ENCODE data around the gene PLAGL1.

Gene PLAGL1

GRCh38 chr6:144008120-144008811, at the start of gene PLAGL1:
PLAGL1 (minus strand) TSS chr6:144008259; CDS start chr6:143948136, 60,123 bp downstream.
- DNase-seq (ENCODE audit: extremely low read depth, insufficient read length): peak; percentile 18
- Histone ChIP-seq H3K27me3 (replicated peaks; ENCODE audit: control insufficient read depth, insufficient read depth, low read length) (no peaks in the 10 kb centered on the region), H3K36me3 (ENCODE audit: control insufficient read depth, insufficient read depth, low read length) (no peaks in the 10 kb centered on the region), H3K4me3 (replicated peaks; ENCODE audit: low read depth, low read length) (peak within 1 kb of the TSS; percentile 47)
- no peak for TF ChIP-seq CTCF (IDR thresholded peaks at IDR 0.05; ENCODE audit: insufficient read depth, low read length, poor library complexity, severe bottlenecking)

GRCh38 chr6:144055121-144055931, 47.3 kb upstream of the PLAGL1 start:
- TF ChIP-seq CTCF (IDR thresholded peaks at IDR 0.05; ENCODE audit: insufficient read depth, low read length, poor library complexity, severe bottlenecking): no peak
- Histone ChIP-seq H3K4me3 (replicated peaks; ENCODE audit: low read depth, low read length) (peak overlapping the region; percentile 49), H3K27me3 (replicated peaks; ENCODE audit: control insufficient read depth, insufficient read depth, low read length) (no peaks in the 10 kb centered on the region), H3K36me3 (ENCODE audit: control insufficient read depth, insufficient read depth, low read length) (no peaks in the 10 kb centered on the region)
- no peak for DNase-seq (ENCODE audit: extremely low read depth, insufficient read length)

GRCh38 chr6:144053601-144054000, 45.5 kb upstream of the PLAGL1 start:
- DNase-seq (ENCODE audit: extremely low read depth, insufficient read length): no peak
- no peak overlapping the region for H3K4me3 ChIP-seq (replicated peaks; ENCODE audit: low read depth, low read length)
- no peaks in the 10 kb centered on the region for H3K36me3 ChIP-seq (ENCODE audit: control insufficient read depth, insufficient read depth, low read length)
- H3K27me3 ChIP-seq (replicated peaks; ENCODE audit: control insufficient read depth, insufficient read depth, low read length): no peaks in the 10 kb centered on the region
- no peak for TF ChIP-seq CTCF (IDR thresholded peaks at IDR 0.05; ENCODE audit: insufficient read depth, low read length, poor library complexity, severe bottlenecking)

- no peaks in the 10 kb centered on the region for H3K36me3 ChIP-seq (ENCODE audit: control insufficient read depth, insufficient read depth, low read length)
These were observed 44.4 kb upstream of the PLAGL1 start for GRCh38 chr6:144052488-144052887.

GRCh38 chr6:144049386-144049785, 41.3 kb upstream of the PLAGL1 start:
- no peak for TF ChIP-seq CTCF (IDR thresholded peaks at IDR 0.05; ENCODE audit: insufficient read depth, low read length, poor library complexity, severe bottlenecking)
- H3K36me3 ChIP-seq (ENCODE audit: control insufficient read depth, insufficient read depth, low read length): no peaks in the 10 kb centered on the region

More at GRCh38 chr6:144052488-144052887, 44.4 kb upstream of the PLAGL1 start:
- Histone ChIP-seq H3K27me3 (replicated peaks; ENCODE audit: control insufficient read depth, insufficient read depth, low read length) (no peaks in the 10 kb centered on the region), H3K4me3 (replicated peaks; ENCODE audit: low read depth, low read length) (no peak overlapping the region)
- no peak for DNase-seq (ENCODE audit: extremely low read depth, insufficient read length)
- no peak for TF ChIP-seq CTCF (IDR thresholded peaks at IDR 0.05; ENCODE audit: insufficient read depth, low read length, poor library complexity, severe bottlenecking)

More at GRCh38 chr6:144049386-144049785, 41.3 kb upstream of the PLAGL1 start:
- Histone ChIP-seq H3K4me3 (replicated peaks; ENCODE audit: low read depth, low read length) (no peak overlapping the region), H3K27me3 (replicated peaks; ENCODE audit: control insufficient read depth, insufficient read depth, low read length) (no peaks in the 10 kb centered on the region)
- no peak for DNase-seq (ENCODE audit: extremely low read depth, insufficient read length)
